Measurements from ENCODE around the gene METTL3.
A peak's percentile ranks its signal among the peaks of the same experiment; 100 is the strongest.

METTL3 gene

DNA sequence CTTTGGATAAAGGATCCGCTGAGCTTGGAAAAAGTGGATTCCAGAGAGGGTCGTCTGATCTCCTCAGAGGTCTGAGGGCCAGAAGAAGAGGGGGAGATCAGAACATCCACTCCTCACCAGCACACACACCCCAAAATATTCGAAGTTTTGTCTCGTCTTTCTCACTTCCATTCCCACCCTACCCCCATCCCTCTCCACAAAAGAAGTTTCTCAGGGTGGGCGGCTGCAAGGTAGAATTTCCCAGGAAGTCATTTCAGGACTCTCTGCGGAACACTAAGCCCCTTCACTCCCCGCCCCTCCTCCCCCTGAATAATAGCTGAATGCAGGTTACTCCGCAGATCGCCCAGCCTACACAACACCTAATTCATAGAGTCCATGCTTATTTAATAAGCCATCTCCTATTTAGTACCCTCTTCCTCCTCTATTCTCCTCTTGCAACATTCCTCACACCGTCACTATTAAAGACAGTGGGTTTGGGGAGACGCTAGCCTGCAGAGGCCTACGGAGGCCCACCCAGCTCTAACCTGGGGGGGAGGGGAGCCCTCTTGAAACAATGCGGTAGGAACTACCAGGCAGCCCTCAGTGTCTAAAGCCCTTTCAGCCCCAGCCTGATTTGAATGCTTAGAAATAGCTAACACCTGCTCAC is 15.7 kb upstream of the METTL3 start:
- peak; percentile 60 for DNase-seq

DNA sequence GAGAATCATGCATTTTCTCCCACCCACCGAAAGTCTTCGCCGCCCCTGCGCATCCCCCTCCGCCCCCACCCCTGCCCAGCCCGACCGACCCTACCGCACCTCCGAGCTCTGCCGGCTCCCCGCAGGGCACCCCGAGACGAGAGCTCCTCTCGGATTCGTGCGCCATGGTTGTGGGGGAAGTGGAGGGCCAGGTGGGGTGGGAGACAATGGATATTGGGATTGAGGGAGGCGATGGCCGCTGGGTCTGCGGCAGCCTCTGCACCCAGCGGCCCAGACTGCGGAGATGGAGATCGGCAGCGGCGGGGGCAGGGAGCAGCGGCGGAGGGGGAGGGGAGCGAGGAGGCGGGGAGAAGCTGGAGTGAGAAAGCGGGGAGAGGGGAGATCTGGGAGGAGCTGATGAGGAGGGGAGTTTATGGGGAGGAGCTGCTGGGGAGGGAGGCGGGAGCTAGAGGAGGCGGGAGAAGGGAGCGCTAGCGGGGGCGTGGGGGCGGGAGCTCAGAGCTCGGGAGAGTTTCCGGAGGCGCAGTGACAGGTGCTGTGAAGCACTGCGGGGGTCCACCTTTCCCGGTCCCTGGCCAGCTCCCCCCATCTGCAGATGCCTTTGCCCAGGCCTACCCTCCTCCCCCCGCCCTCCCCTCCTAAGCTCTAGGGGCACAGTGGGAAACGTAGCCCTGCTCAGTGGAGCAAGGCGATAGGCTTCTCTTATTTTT is 15.0 kb upstream of the METTL3 start, which contains the start of gene SALL2:
TSS of gene SALL2 (minus strand) at position 385 of the 710 bp plus-strand sequence. CDS start at position 166, 219 bp downstream.
- DNase-seq = peak; percentile 93

DNA sequence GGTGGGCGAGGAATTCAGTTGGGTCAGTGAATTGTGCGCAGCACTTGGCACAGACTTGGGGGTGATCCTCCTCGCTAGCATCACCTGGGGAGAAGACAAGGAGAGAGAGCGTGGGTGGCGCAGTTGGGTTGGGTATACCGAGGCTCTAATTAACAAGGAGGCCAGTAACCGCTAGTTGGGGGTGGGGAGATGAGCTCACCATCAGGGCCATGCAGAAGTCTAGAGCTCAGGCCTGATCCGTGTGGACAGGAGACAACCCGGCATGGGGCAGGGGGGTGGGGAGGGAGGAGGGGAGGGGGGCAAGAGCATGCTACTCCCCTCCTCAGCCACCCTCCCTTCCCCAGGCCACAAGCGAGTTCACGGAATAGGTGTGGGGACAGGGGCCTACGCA is 14.4 kb upstream of the METTL3 start:
- peak; percentile 69 for DNase-seq

DNA sequence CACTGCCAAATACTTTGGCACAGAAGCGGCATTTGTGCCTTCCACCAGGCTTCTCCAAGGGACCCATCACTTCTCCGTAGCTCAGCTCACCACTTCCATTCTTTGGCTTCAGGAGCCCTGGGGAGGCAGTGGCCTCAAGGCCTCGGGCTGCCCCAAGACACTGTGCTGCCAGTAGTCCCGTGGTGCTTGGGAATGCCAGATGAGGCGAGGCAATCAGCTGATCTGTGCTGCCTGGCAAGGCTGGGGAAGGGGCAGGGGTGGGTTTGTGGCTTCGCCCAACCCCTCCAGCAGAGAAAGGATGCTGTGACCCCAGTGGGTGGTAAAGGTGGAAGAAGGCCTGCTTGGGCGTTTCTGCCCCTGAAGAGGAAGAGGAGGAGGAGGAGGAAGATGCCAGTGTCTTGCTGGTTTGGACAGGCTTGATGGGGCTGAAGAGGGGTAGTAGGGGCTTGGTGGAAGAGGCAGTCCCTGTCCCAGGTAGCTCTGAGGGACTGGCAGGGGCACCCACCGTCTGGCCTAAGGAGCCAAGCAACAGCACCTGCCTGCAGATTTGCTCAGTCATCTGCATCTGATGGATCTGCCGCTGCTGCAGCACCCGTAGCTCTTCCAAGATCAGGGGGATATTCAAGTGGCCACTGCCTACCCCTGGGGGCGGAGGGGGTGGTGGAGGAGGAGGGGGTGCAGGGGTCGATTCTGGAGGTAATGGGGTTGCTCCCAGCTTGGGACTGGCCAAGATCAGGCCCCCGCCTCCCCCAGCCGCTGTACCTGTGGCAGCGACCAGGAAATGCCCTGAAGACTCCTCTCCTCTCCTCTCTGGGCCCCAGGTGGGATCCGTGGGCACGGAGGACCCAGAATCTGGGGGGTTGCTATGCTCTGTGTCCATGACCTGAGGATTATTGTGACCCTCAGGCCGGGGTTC is 13.7 kb upstream of the METTL3 start:
- no peak for DNase-seq

DNA sequence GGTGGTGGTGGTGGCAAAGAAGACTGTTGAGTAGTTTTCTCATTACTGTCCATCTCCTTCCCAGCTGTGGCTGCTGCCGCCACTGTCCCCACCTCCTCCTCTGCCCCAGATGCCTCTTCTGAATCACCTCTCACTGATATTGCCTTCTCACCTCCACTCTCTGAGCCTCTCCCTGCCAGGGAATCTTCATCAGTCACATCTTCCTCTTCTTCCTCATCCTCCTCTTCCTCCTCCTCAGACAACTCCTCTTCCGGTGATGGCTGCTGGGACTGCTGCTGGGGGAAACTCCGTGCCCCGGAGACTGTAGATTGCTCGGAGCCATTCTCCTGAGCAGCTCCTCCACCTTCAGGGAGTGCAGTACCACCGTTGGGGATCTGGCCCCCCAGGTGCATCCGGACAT is 12.1 kb upstream of the METTL3 start:
- DNase-seq = no peak

DNA sequence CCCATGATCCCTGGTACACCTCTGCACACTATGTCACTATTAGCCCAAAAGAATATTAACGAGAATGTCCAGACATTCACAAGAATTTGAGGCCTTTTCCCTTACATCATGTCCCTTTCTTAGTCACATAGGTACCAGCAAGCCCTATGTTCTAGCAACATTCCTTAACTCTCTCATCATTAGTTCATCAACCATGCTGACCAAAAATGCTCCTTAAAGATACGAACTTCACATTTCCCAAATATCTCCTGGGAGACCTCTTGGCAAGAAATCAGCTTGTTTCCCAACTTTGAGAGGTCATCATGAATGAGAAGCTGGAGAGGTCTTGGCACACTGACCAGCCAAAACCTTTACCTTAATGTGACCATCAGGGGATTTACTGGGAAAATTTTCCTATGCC is 10.4 kb upstream of the METTL3 start:
- no peak for DNase-seq

DNA sequence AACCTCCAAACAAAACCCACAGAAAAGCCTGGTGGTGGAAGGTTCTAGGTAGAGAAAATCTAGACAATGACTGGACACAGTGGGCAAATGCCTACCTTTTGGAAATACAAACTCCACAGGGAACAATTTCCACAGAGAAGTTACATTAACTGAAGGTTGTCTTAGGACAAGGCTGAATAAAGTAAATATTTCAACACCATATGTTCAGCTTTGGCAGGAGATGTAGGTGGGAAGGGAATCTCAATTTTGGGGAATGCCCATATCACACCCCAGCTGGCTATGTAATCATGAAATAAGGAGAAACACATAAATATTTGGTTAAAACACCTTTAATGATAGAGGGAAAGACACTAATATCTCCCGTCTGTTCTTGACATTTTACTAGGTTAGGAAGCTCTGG is 9.6 kb upstream of the METTL3 start:
- no peak for DNase-seq

DNA sequence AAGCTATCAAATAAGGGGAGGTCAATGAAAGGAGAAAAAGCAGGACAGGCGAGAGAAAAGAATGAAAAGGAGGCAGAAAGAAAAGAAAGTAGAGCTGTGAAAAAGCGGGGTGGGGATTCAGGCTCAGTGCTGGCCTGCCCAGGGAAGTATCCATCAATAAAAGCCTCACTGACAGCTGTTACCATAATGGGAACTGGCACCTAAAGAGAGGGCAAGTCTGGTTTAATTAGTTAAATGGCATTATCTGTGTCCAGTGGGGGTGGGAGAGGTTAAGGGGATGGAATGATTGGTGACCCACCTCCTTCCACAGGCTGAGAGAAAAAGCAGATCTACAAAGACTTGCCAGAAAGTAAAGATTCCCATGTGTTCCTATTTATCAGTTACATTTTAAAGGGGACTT is 7.6 kb upstream of the METTL3 start:
- DNase-seq = no peak

DNA sequence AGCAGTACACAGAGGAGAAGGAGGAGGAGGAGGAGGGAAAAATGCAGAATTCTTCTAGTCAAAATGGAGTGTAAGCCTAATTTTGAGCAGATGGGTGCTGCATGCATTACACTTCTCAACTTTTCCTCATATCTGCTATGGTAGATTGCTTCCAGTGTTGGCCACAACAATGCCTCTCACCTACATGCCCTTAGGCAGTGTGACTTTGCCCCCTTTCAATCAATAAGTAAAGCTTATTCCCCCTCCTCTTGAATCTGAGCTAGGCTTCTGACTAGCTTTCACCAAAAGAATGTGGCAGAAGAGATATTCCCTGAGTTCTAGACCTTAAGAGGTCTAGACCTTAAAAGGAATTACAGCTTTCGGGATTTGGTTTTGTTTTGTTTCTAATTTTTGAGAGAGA is 3.2 kb upstream of the METTL3 start:
- no peak for DNase-seq

DNA sequence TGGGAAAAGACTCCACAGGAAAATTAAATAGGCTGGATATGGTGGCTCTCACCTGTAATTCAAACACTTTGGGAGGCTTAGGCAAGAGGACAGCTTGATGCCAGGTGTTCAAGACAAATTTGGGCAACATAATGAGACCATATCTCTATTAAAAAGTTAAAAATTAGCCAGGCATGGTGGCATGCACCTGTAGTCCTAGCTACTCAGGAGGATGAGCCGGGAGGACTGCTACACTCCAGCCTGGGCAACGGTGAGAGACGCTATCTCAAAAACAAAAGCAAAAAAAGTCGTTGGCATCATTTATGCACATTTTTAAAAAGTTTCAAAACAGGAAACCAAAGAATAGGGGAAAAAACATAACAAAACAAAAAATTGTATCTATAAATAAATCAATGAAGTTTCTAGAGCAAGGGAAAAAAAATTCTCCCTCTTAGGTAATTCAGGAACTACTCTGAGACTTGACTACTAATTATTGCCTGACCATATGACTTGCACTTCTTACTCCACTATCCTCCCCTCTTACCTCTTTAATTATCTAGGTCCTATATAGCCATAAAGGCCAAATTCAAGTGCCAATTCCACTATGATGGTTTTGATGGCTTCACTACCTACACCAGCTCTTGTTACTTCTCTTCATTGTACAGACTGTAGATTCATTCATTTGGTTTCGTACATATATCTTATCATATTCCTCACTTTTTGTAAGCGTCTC is 1.6 kb downstream of the METTL3 start:
- no peak for DNase-seq

DNA sequence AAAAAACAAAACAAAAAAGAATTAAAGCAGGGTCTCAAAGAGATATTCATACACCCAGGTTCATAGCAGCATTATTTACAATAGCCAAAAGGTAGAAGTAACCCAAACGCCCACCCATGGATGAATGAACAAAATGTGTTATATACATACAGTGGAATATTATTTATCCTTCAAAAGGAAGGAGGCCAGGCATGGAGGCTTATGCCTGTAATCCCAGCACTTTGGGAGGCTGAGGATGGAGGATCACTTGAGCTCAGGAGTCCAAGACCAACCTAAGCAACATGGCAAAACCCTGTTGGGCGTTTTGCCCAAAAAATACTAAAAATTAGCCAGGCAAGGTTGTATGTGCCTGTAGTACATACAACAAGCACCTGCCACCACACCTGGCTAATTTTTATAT is 4.6 kb downstream of the METTL3 start:
- DNase-seq = no peak

DNA sequence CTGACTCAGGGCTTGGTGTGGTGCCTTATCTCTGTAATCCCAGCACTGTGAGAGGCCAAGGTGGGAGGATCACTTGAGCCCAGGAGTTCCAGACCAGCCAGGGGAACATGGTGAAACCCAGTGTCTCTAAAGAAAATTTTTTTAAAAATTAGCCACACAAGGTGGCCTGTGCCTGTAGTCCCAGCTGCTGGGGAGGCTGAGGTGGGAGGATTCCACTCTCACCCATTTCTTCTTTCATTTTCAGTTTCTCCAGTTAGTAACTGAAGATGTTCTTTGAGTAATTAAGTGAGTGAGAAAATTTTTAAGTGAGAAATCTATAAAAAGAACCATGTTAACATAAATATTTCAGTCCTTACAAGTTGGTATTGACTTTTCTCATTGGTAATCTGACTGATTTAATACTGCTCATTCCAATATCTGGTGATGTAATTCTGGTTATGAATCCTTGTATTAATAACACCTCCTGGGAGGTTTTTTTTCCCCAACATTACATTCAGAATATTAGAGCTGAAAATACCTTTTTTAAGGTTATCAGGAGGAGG is 6.1 kb downstream of the METTL3 start:
- DNase-seq = no peak

DNA sequence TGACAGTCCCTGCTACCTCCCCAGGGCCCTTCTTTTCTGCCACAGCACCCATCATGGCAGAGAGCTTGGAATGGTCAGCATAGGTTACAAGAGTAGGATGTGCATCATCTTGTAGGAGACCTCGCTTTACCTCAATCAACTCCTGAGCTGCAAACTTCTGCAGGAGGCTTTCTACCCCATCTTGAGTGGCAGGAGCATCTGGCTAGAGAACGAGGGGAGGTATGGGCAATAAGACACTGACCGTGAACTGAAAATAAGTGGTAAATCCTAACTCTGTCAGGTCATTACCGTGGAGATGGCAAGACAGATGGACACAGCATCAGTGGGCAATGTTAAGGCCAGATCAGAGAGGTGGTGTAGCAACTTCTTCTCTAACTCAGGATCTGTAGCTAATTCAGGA is 7.8 kb downstream of the METTL3 start:
- no peak for DNase-seq

DNA sequence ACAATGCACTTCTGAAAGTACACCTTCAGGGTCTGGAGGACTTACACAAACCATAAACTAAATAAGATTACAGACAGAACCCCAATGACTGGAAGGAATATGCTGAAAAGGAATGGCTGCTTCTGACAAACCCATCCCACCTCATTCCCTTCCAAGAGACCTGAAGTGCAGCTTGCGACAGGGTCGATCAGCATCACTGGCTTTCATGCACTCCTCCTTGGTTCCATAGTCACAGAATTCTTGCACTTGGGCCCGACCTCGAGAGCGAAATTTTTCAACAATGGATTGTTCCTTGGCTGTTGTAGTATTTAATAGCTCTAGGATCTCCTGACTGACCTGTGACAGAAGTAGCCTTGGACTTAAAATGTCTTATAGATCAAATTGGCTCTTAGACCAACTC is 9.6 kb downstream of the METTL3 start:
- DNase-seq = no peak

DNA sequence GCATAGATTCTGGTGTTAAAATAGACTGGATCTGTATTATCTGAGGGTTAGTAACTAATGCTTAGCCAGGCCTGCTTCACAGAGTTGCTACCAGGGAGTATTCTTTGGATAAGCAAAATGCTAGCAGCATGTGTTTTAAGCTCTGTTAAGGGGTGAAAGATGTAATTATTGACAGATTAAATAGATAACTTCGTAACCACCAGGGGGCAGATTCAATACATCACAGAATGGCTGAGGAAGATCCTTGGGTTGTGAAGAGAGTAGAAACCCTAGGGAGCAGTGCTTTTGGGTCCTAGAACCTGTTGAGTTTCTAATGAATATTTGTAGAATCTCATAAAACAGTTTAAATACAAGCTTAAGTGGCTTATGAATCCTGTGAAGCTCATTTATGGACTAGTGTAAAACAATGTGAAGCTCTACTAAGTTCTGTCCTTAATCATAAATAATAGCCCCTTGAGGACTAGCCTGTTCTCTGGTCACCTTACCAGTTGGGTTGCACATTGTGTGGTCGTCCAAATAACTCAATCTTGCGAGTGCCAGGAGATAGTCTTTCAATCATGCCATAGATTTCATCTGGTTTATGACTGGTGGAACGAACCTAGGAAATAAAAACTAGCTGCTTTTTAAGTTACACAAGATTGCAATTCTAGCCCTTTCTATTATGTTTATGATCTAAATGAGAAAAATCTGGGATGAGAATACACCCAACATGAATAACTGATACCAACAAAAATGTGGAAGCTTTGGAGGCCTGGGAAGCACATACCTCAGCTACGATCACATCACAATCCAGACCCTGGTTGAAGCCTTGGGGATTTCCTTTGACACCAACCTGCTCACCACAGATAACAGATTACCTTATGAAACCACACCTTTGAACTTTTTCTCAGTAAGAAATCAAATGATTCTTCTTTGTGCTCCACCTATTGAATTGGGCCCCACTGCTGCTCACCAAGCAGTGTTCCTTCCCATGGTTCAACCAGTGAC is 12.3 kb downstream of the METTL3 start:
- DNase-seq = no peak

DNA sequence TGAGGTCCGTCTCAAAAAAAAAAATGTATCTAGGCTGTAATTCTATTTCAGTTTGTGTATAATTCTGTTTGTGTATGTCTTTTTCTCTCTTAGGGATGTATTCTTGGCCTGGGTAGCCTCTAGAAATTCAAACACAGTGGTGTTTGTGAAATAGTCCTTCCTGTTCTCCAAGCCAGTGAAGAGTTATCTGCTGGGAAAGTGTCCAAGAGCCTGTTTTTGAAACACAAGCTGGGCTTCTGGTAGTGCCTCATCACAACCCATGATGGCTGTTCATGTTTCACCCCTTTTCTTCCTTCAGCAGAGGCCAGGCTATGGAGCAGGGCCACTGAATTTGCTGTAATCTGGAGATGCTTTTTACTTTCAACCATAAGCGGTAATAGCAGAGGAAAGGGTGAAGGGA is 14.7 kb downstream of the METTL3 start:
- DNase-seq = no peak

DNA sequence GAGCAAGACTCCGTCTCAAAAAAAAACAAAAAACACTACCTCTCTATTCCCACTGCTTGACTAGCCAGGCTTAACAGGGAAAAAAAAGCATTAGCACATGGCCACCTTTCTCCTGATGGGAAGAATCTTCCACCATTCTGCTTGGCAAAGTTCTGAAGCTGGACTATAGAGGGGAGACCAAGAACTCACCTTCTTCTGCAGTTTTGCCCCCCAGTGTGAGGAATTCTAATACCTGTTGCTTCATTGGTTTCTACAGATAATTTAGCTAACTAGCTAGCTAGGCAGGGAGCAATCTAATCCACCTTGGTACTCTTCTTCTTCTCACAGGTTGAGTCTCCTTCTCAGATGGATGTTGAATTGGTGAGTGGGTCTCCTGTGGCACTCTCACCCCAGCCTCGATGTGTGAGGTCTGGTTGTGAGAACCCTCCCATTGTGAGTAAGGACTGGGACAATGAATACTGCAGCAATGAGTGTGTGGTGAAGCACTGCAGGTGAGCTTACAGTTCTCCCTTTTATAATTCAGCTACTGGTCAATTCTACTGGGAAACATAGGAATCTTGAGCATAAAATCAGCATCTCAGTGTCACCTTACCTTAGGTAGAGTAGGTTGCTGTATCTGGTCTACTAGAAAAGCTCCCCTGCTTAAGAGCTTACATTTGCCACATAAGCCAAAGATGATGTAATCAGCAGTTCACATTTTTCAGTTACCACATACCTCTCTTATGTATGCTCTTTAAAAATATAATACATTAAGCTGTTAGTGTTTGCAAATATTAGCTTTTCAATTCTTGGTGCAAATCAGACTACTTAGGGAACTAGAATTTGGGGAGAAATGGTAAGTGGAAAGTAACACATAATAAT is 16.0 kb downstream of the METTL3 start:
- no peak for DNase-seq

DNA sequence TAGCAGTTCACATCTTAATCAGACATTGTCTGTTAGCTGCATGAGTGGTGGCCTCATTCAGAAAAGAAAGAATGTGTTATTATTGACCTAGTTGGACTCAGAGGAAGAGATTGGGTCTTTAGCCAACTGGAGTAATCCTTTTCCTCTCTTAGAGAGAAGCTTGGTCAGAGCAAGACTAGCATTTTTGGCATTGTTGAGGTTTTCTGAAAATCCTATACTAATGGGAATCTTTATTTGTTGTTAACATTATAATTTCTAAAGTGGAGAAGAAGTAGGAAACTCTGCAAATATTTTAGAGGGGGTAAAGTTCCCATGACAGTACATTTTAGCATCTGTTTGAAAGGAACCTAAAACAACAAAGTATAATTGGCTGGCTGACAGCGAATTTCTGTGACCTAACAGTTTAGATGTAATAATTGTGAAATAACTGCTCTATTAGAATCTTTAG is 24.5 kb downstream of the METTL3 start:
- DNase-seq = no peak

DNA sequence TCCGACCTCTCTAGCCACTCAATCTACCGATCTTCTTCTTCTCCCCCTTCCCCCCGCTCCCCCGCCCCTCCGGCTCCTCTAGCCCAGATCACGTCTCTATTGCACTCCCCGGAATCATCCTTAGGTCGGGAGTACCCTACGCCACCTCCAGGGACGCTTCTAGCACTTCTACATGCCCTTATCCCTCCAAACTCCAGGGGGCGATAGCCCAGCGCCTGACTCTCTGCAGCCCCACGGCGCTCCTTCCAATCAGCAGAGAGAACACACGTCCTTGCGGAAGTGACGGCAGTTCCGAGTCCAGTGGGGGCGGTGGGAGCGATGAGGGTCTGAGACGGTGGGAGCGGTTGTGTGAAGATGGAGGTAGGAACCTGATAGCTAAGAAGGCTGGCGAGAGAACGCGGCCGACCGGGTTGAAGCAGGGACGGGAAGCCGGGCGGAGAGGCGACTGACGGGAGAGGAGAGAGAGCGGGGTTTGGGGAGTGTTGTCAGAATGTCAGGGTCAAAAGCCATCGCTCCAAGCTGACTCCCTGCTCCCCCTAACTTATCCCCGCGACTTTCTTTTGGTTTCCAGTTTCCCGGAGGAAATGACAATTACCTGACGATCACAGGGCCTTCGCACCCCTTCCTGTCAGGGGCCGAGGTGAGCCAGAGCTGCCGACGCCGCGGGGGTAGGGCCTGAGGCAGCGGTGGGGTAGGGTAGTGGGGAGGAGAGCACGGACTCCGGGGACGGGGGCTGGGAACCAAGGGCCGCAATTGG is 34.0 kb downstream of the METTL3 start, which contains the start of the genes RAB2B and TOX4:
TSS of gene RAB2B (minus strand) at position 35 of the 757 bp plus-strand sequence. CDS start 87 bp downstream, outside the sequence.
TSS of gene TOX4 (plus strand) at position 271 of the 757 bp plus-strand sequence. CDS start at position 355, 84 bp downstream.
- peak; percentile 99 for DNase-seq

All from islet precursor cell (in vitro differentiated cells).